Measurements from ENCODE around the gene TMEM259. TPM values are rescaled to one million over a fixed set of nuclear protein-coding genes. Genes with fewer than 3 reads are reported as not detected.

Gene TMEM259
- total and polyA plus RNA-seq, 8 donors = 59.7 to 536 (median 238) TPM

DNA sequence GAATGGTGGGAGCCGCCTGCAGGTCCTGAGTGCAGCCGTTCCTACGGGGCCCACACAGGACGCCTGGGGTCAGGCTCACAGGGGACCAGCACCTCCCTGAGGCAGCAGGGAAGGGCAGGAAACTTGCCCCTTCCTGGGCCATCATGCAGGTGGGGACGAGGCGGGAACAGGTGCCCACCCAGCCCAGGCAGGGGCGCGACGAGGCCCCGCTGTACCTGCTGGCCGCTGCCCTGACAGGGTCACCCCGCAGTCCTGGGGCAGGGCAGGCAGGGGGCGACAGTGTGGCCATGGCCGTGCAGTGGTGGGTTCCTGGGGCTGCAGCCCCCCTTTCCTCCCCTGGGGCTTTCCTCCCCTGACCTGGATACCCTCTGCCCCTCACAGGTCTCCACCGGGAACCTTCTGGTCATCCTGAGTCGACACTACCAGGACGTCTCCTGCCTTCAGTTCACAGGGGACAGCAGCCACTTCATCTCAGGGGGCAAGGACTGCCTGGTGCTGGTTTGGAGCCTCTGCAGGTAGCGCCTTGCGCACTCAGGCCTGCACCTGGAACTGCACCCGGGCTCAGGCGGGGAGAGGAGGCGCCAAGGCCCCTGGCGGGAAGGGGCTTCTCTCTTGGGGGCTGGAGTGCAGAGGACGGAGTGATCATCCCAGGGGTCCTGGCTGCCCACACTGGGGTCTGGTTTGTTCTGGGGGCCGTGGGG is 31.4 kb downstream of the TMEM259 start:
- Histone ChIP-seq H3K9me3 (no peaks in the 10 kb centered on the region), H3K36me3 (peaks cover 48 to 83% (median 77%) of the 10 kb centered on the region in 4 donors), H3K4me1 (peaks cover 6 to 27% (median 11%) of the 10 kb centered on the region in 4 donors), H3K4me3 (no peak overlapping the region), H3K27me3 (peaks cover 0 to 1% (median 0%) of the 10 kb centered on the region in 3 donors), H3K27ac (no peak overlapping the region)
- no peak for TF ChIP-seq POLR2A (IDR thresholded peaks at IDR 0.05)
- TF ChIP-seq POLR2AphosphoS5 (IDR thresholded peaks at IDR 0.05) = no peak
- TF ChIP-seq EP300 (IDR thresholded peaks at IDR 0.05) = no peak
- TF ChIP-seq, protein P1, sequence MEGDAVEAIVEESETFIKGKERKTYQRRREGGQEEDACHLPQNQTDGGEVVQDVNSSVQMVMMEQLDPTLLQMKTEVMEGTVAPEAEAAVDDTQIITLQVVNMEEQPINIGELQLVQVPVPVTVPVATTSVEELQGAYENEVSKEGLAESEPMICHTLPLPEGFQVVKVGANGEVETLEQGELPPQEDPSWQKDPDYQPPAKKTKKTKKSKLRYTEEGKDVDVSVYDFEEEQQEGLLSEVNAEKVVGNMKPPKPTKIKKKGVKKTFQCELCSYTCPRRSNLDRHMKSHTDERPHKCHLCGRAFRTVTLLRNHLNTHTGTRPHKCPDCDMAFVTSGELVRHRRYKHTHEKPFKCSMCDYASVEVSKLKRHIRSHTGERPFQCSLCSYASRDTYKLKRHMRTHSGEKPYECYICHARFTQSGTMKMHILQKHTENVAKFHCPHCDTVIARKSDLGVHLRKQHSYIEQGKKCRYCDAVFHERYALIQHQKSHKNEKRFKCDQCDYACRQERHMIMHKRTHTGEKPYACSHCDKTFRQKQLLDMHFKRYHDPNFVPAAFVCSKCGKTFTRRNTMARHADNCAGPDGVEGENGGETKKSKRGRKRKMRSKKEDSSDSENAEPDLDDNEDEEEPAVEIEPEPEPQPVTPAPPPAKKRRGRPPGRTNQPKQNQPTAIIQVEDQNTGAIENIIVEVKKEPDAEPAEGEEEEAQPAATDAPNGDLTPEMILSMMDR (IDR thresholded peaks at IDR 0.05) = no peak
- WGBS, 5 donors = 85 to 94% (median 91%) methylated on average over 15 to 25 of the region's 25 CpGs
- intact Hi-C loops (cut with DNase I; ENCODE audit: low total_unique reads) = loop anchor here (10.0 kb wide), 1 partner anchor 225 kb away; no protein-coding TSS in a partner anchor
- DNase-seq = no peak

- peaks cover 42 to 73% (median 66%) of the 10 kb centered on the region in 4 donors for H3K36me3 ChIP-seq
- TF ChIP-seq POLR2A (IDR thresholded peaks at IDR 0.05) (no peak), EP300 (IDR thresholded peaks at IDR 0.05) (no peak), POLR2AphosphoS5 (IDR thresholded peaks at IDR 0.05) (no peak)
- TF ChIP-seq, protein P1 (IDR thresholded peaks at IDR 0.05) = no peak
- no peaks in the 10 kb centered on the region for H3K27me3 ChIP-seq
- H3K4me3 ChIP-seq = no peak overlapping the region
- peaks cover 11 to 33% (median 18%) of the 10 kb centered on the region in 4 donors for H3K4me1 ChIP-seq
- H3K9me3 ChIP-seq = no peaks in the 10 kb centered on the region
- intact Hi-C loops (cut with DNase I; ENCODE audit: low total_unique reads) = loop anchor here (10.0 kb wide), 1 partner anchor 224 kb away; no protein-coding TSS in a partner anchor
- no peak for DNase-seq
- WGBS, 5 donors = 83 to 91% (median 90%) methylated on average over 15 of the region's 15 CpGs
- H3K27ac ChIP-seq = no peak overlapping the region
These were observed 32.4 kb downstream of the TMEM259 start for GRCh38 chr19:988510-988909.

- no peak for DNase-seq
- H3K36me3 ChIP-seq = peaks cover 38 to 68% (median 62%) of the 10 kb centered on the region in 4 donors
- H3K4me1 ChIP-seq = peaks cover 12 to 37% (median 22%) of the 10 kb centered on the region in 4 donors
- intact Hi-C loops (cut with DNase I; ENCODE audit: low total_unique reads) = loop anchor here (10.0 kb wide), 1 partner anchor 223 kb away; no protein-coding TSS in a partner anchor
- TF ChIP-seq POLR2A (IDR thresholded peaks at IDR 0.05) (no peak), POLR2AphosphoS5 (IDR thresholded peaks at IDR 0.05) (no peak), EP300 (IDR thresholded peaks at IDR 0.05) (no peak)
- TF ChIP-seq, protein P1 (IDR thresholded peaks at IDR 0.05) = no peak
- H3K4me3 ChIP-seq = no peak overlapping the region
- H3K9me3 ChIP-seq = no peaks in the 10 kb centered on the region
- WGBS, 5 donors = 71 to 87% (median 82%) methylated on average over 9 to 14 of the region's 14 CpGs
- H3K27ac ChIP-seq = no peak overlapping the region
- no peaks in the 10 kb centered on the region for H3K27me3 ChIP-seq
These were observed 32.8 kb downstream of the TMEM259 start for GRCh38 chr19:988081-988480.

- no peak overlapping the region for H3K27ac ChIP-seq
- H3K27me3 ChIP-seq = no peaks in the 10 kb centered on the region
- DNase-seq = no peak
- TF ChIP-seq, protein P1 (IDR thresholded peaks at IDR 0.05) = no peak
- TF ChIP-seq POLR2AphosphoS5 (IDR thresholded peaks at IDR 0.05) (no peak), EP300 (IDR thresholded peaks at IDR 0.05) (no peak), POLR2A (IDR thresholded peaks at IDR 0.05) (no peak)
- WGBS, 5 donors = 90 to 97% (median 94%) methylated on average over 12 to 14 of the region's 14 CpGs
- H3K4me3 ChIP-seq = no peak overlapping the region
- intact Hi-C loops (cut with DNase I; ENCODE audit: low total_unique reads) = loop anchor here (10.0 kb wide), 1 partner anchor 221 kb away; no protein-coding TSS in a partner anchor
- peaks cover 28 to 54% (median 49%) of the 10 kb centered on the region in 4 donors for H3K36me3 ChIP-seq
- no peaks in the 10 kb centered on the region for H3K9me3 ChIP-seq
- H3K4me1 ChIP-seq = peaks cover 12 to 47% (median 30%) of the 10 kb centered on the region in 4 donors
These were observed 34.8 kb downstream of the TMEM259 start for GRCh38 chr19:986083-986482.
